Activated CD8-positive, alpha-beta T cell treated with anti-CD3 and anti-CD28 coated beads, Interleukin-2, amount 10 ng/mL, durations not matched to agents 7 days and 5 days (primary cell): ENCODE results near the gene OR51E1. TPM values are rescaled to one million over a fixed set of nuclear protein-coding genes. Genes with fewer than 3 reads are reported as not detected.

Source experiments
- ATAC-seq: fragments of 150-1000 bp; cut with Tn5 transposase; one replicate; pipeline ENCODE4 v1.10.0; 2021; ENCODE audit warnings: moderate library complexity
- CTCF ChIA-PET: fragments of 350-600 bp; sonication (Branson Sonifier 250); formaldehyde crosslinking; loops from one replicate; lab custom pipeline; 2021; ENCODE audit warnings: antibody characterized with exemption; lab: Charles Lee
- POLR2A ChIA-PET: fragments of 350-600 bp; sonication (Branson Sonifier 250); formaldehyde crosslinking; loops from one replicate; lab custom pipeline; 2021; ENCODE audit warnings: antibody characterized with exemption; lab: Charles Lee
- DNase-seq: peaks from one replicate; pipeline ENCODE4 v3.0.0-alpha.2; 2020
- H3K27ac Mint-ChIP-seq: one replicate; pipeline ENCODE4 v1.8.0; 2021; ENCODE audit warnings: mild to moderate bottlenecking, mixed read lengths
- H3K27me3 Mint-ChIP-seq: one replicate; pipeline ENCODE4 v1.8.0; 2021; ENCODE audit warnings: low read depth, mixed read lengths
- H3K36me3 Mint-ChIP-seq: one replicate; pipeline ENCODE4 v1.8.0; 2021; ENCODE audit warnings: low read depth, mixed read lengths
- H3K4me1 Mint-ChIP-seq: one replicate; pipeline ENCODE4 v1.8.0; 2021; ENCODE audit warnings: low read depth, mixed read lengths
- H3K4me3 Mint-ChIP-seq: one replicate; pipeline ENCODE4 v1.8.0; 2021; ENCODE audit warnings: mild to moderate bottlenecking, mixed read lengths
- H3K9me3 Mint-ChIP-seq: one replicate; pipeline ENCODE4 v1.8.0; 2022; ENCODE audit warnings: mixed read lengths; ENCODE audit not compliant: insufficient read depth
- total RNA-seq, 2 experiments: library from RNA; stranded (reverse); gene quantifications; one replicate each; pipeline ENCODE4 v1.2.3, GENCODE V29; 2021

OR51E1 gene
- total RNA-seq, 2 experiments from 2014 or later: not detected

- ChIA-PET POLR2A (no interaction called here), CTCF (no interaction called here)
- no peaks in the 10 kb centered on the region for H3K27me3 Mint-ChIP-seq
Measured at GRCh38 chr11:4682623-4683419, 39.0 kb downstream of the OR51E1 start.

DNA sequence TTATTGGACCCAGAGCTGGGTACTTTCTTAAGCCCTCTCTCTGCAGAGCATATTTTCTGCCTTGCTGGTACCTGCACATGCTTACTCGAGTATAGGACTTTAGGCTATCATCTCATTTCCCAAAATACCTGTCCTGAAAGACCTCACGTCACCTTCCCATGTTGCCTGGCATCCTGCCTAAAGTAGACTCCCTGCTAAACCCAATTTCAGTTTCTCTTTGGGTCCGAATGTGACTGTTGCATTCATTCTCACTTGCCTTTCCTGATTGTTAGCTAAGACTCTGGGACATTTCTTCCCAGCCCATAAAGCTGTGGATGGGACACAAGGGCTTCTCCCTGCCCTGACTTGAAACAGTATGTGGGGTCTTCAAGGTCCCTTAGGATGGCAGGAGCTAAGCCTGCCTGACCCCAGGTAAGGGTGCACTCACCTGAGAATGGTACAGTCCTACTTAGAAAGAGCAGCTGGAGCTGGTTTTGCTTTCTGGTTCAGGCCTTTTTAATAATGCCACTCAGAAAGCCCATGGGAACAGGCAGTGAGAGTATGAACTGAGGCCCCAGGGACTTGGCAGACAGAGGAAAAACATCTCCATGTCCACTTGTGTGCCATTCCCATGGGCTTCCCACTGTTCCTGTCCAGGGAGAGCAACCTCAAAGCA is 41.0 kb downstream of the OR51E1 start:
- no peak for ATAC-seq
- CTCF ChIA-PET: no interaction called here
- no peaks in the 10 kb centered on the region for H3K4me1 Mint-ChIP-seq

More at GRCh38 chr11:4682623-4683419, 39.0 kb downstream of the OR51E1 start:
- no peaks in the 10 kb centered on the region for H3K4me1 Mint-ChIP-seq
- no peaks in the 10 kb centered on the region for H3K36me3 Mint-ChIP-seq
- no peak overlapping the region for H3K4me3 Mint-ChIP-seq
- H3K27ac Mint-ChIP-seq: no peak overlapping the region
- no peak for ATAC-seq
- DNase-seq: no peak
- no peaks in the 10 kb centered on the region for H3K9me3 Mint-ChIP-seq

DNA sequence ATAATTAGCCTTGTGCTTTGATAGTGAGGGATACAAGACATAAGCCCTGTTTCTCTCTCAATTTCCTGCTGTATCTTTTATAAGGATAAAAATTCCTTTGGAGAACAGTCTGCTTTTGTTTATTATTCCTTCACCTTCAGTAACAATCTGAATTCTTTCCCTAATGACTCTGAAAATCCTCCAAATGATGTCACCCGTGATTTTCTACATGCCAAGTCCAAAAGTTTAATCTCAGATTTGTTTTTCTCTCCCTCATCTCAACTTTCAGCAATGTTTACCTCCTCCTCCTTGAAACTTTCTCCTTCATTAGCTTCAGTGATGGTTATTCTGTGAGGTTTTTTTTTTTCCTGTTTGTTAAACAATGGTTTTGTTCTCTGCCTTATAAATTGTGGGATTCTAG is 51.7 kb downstream of the OR51E1 start:
- Mint-ChIP-seq H3K27me3 (peaks cover 2% of the 10 kb centered on the region), H3K4me1 (no peaks in the 10 kb centered on the region), H3K9me3 (no peaks in the 10 kb centered on the region), H3K27ac (no peak overlapping the region), H3K4me3 (no peak overlapping the region), H3K36me3 (no peaks in the 10 kb centered on the region)
- no peak for ATAC-seq
- DNase-seq: no peak
- ChIA-PET POLR2A (no interaction called here), CTCF (no interaction called here)

More for the DNA sequence above, 41.0 kb downstream of the OR51E1 start:
- H3K27me3 Mint-ChIP-seq: no peaks in the 10 kb centered on the region
- POLR2A ChIA-PET: no interaction called here
- H3K27ac Mint-ChIP-seq: no peak overlapping the region
- H3K9me3 Mint-ChIP-seq: no peaks in the 10 kb centered on the region
- DNase-seq: no peak
- no peaks in the 10 kb centered on the region for H3K36me3 Mint-ChIP-seq
- no peak overlapping the region for H3K4me3 Mint-ChIP-seq

GRCh38 chr11:4697585-4697984 is 53.8 kb downstream of the OR51E1 start, which contains the start of gene OR51E2:
Gene OR51E2, minus strand, starts transcription at chr11:4697853. Its CDS starts 15,142 bp downstream, at chr11:4682711.
- Mint-ChIP-seq H3K36me3 (no peaks in the 10 kb centered on the region), H3K4me1 (no peaks in the 10 kb centered on the region), H3K4me3 (no peak within 1 kb of the TSS), H3K27ac (no peak within 1 kb of the TSS), H3K27me3 (peaks cover 3% of the 10 kb centered on the region), H3K9me3 (no peaks in the 10 kb centered on the region)
- ChIA-PET POLR2A (no interaction called here), CTCF (no interaction called here)
- DNase-seq (no peak), ATAC-seq (no peak)

GRCh38 chr11:4699697-4700435 is 56.1 kb downstream of the OR51E1 start:
- no peak overlapping the region for H3K27ac Mint-ChIP-seq
- H3K27me3 Mint-ChIP-seq: peaks cover 3% of the 10 kb centered on the region
- no peaks in the 10 kb centered on the region for H3K4me1 Mint-ChIP-seq
- ChIA-PET POLR2A (no interaction called here), CTCF (no interaction called here)
- no peak for ATAC-seq
- no peak overlapping the region for H3K4me3 Mint-ChIP-seq
- H3K36me3 Mint-ChIP-seq: no peaks in the 10 kb centered on the region
- DNase-seq: no peak
- H3K9me3 Mint-ChIP-seq: no peaks in the 10 kb centered on the region

GRCh38 chr11:4700436-4700820 is 56.6 kb downstream of the OR51E1 start:
- POLR2A ChIA-PET: no interaction called here

DNA sequence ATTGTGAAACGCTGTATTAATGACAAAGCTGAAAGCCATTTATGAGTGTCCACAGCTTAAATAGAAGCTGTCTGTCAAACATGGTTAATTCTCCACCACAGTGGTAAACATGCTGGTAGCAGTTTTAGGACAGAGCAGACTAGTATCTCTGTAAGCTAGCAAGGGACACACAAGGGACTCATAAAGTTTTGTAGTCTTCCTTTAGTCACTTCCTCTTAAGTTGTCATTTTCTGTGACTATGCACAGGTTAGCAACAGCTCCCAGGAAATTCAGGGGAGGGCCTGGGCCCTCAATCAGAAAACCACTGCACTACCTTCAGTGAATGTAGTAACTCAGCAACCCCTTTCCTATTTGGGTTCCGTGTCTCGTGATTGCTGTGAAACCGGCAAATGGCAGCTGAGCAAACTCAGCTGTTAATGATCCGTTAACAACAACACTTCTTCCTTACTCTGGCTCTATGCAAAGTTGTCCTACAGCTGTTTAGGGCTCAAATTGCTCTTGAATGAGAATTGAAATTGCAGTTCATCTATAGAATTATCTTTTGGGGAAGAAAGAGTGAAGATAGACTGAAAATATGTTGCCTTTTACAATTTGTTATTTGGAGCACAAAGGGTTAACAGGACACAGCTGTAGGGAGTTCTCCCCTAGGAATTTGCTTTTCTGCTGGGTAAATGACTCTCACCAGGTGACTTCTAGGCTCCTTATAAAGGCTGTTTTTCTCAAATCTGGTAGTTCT is 60.4 kb downstream of the OR51E1 start, which contains the start of gene MMP26:
TSS of gene MMP26 (plus strand) at position 731 of the 736 bp plus-strand sequence.
- DNase-seq: no peak
- H3K27me3 Mint-ChIP-seq: peaks cover 3% of the 10 kb centered on the region
- no peaks in the 10 kb centered on the region for H3K9me3 Mint-ChIP-seq
- H3K36me3 Mint-ChIP-seq: no peaks in the 10 kb centered on the region
- H3K4me1 Mint-ChIP-seq: no peaks in the 10 kb centered on the region
- POLR2A ChIA-PET: no interaction called here
- CTCF ChIA-PET: no interaction called here
- no peak within 1 kb of the TSS for H3K27ac Mint-ChIP-seq
- no peak for ATAC-seq
- no peak within 1 kb of the TSS for H3K4me3 Mint-ChIP-seq

More at GRCh38 chr11:4700436-4700820, 56.6 kb downstream of the OR51E1 start:
- H3K9me3 Mint-ChIP-seq: no peaks in the 10 kb centered on the region
- no peak overlapping the region for H3K27ac Mint-ChIP-seq
- H3K4me1 Mint-ChIP-seq: no peaks in the 10 kb centered on the region
- H3K4me3 Mint-ChIP-seq: no peak overlapping the region
- DNase-seq: no peak
- H3K27me3 Mint-ChIP-seq: peaks cover 3% of the 10 kb centered on the region
- ATAC-seq: no peak
- CTCF ChIA-PET: no interaction called here
- no peaks in the 10 kb centered on the region for H3K36me3 Mint-ChIP-seq

GRCh38 chr11:4704790-4705334 is 61.1 kb downstream of the OR51E1 start:
- DNase-seq (no peak), ATAC-seq (no peak)
- Mint-ChIP-seq H3K36me3 (no peaks in the 10 kb centered on the region), H3K27me3 (peaks cover 6% of the 10 kb centered on the region), H3K4me3 (no peak overlapping the region), H3K9me3 (no peaks in the 10 kb centered on the region), H3K27ac (no peak overlapping the region), H3K4me1 (no peaks in the 10 kb centered on the region)
- CTCF ChIA-PET: no interaction called here
- POLR2A ChIA-PET: no interaction called here

Other genes with a start within 250 kb of the OR51E1 start
- not detected for gene OR52K2, start 194.7 kb upstream of the OR51E1 start, total RNA-seq
- not detected for gene OR52K1, start 161.3 kb upstream of the OR51E1 start, total RNA-seq
- not detected for gene OR52M1, start 98.8 kb upstream of the OR51E1 start, total RNA-seq
- not detected for gene OR52I2, start 62.2 kb upstream of the OR51E1 start, total RNA-seq
- not detected for gene OR52I1, start 49.9 kb upstream of the OR51E1 start, total RNA-seq
- gene TRIM68, start 35.8 kb upstream of the OR51E1 start, total RNA-seq: 10 to 100 TPM; 10.8 to 12.3 TPM
- gene OR51D1, start 6.5 kb upstream of the OR51E1 start, total RNA-seq: not detected
- gene OR51E2, start 53.9 kb downstream of the OR51E1 start, total RNA-seq: not detected
- gene MMP26, start 60.8 kb downstream of the OR51E1 start, total RNA-seq: not detected
- not detected for gene OR51F1, start 126.0 kb downstream of the OR51E1 start, total RNA-seq
- not detected for gene OR52R1, start 160.4 kb downstream of the OR51E1 start, total RNA-seq
- gene OR51F2, start 177.3 kb downstream of the OR51E1 start, total RNA-seq: not detected
- gene OR51S1, start 205.2 kb downstream of the OR51E1 start, total RNA-seq: not detected
- not detected for gene OR51T1, start 237.9 kb downstream of the OR51E1 start, total RNA-seq